HG03378 (cell line): ENCODE results near the gene RHOH.
A peak's percentile ranks its signal among the peaks of the same experiment; 100 is the strongest.

Experiments
- ATAC-seq: cut with Tn5 transposase; IDR thresholded peaks from one replicate; pipeline ENCODE4 v1.9.1; 2021; ENCODE audit warnings: mild to moderate bottlenecking, moderate library complexity; ENCODE audit not compliant: unreplicated experiment

The RHOH gene

GRCh38 chr4:40204507-40205258 lies 7.9 kb downstream of the RHOH start:
- no peak for ATAC-seq

- ATAC-seq, result peak; percentile 63
Observed at GRCh38 chr4:40205259-40206198, 8.7 kb downstream of the RHOH start.

- no peak for ATAC-seq
Observed at GRCh38 chr4:40206426-40206825, 9.6 kb downstream of the RHOH start.

- no peak for ATAC-seq
Observed at GRCh38 chr4:40209401-40209800, 12.6 kb downstream of the RHOH start.

- ATAC-seq, result no peak
Observed at GRCh38 chr4:40210776-40211175, 13.9 kb downstream of the RHOH start.

- no peak for ATAC-seq
Observed at GRCh38 chr4:40211224-40212185, 14.7 kb downstream of the RHOH start.

GRCh38 chr4:40212674-40213527 lies 16.1 kb downstream of the RHOH start:
- ATAC-seq, result no peak

GRCh38 chr4:40214038-40214437 lies 17.2 kb downstream of the RHOH start:
- no peak for ATAC-seq

- no peak for ATAC-seq
Observed at GRCh38 chr4:40214661-40215418, 18.0 kb downstream of the RHOH start.

- no peak for ATAC-seq
Observed at GRCh38 chr4:40216622-40217366, 20.0 kb downstream of the RHOH start.

- no peak for ATAC-seq
Observed at GRCh38 chr4:40221744-40222143, 24.9 kb downstream of the RHOH start.

GRCh38 chr4:40223343-40223742 lies 26.5 kb downstream of the RHOH start:
- no peak for ATAC-seq

GRCh38 chr4:40224432-40224831 lies 27.6 kb downstream of the RHOH start:
- ATAC-seq, result no peak

- ATAC-seq, result no peak
Observed at GRCh38 chr4:40225497-40225896, 28.7 kb downstream of the RHOH start.

- ATAC-seq, result peak; percentile 70
Observed at GRCh38 chr4:40227284-40227683, 30.5 kb downstream of the RHOH start.

- ATAC-seq, result peak; percentile 46
Observed at GRCh38 chr4:40228497-40229365, 31.9 kb downstream of the RHOH start.

GRCh38 chr4:40231316-40231863 lies 34.6 kb downstream of the RHOH start:
- no peak for ATAC-seq
